HepG2 (cell line): ENCODE results near the gene MEAF6. TPM values are rescaled to one million over a fixed set of nuclear protein-coding genes. Genes with fewer than 3 reads are reported as not detected.
A peak's percentile ranks its signal among the peaks of the same experiment; 100 is the strongest.

Experiments used
- ATF4 ChIP-seq, 2 experiments: fragments of 450-650 bp in 1 of 2; sonication (generic) in 1 of 2; formaldehyde crosslinking; IDR thresholded peaks; 2 replicates each; pipeline versions ENCODE4 v1.5.0 to v1.8.0; 2020 to 2022; ENCODE audit warnings: mild to moderate bottlenecking in 1 of 2, missing genetic modification reagents in 1 of 2
- ELF3 ChIP-seq: IDR thresholded peaks from 2 replicates; pipeline ENCODE4 v1.6.1; 2016; ENCODE audit warnings: missing genetic modification reagents, missing compliant biosample characterization
- HDAC1 ChIP-seq: sonication (generic); formaldehyde crosslinking; IDR thresholded peaks from 2 replicates; pipeline ENCODE4 v1.5.1; 2020; ENCODE audit warnings: mild to moderate bottlenecking, missing genetic modification reagents
- KIAA2018 ChIP-seq: sonication (generic); formaldehyde crosslinking; IDR thresholded peaks from 2 replicates; pipeline ENCODE4 v1.5.0; 2020; ENCODE audit warnings: mild to moderate bottlenecking, missing genetic modification reagents, borderline replicate concordance
- KMT2A ChIP-seq: sonication (generic); formaldehyde crosslinking; IDR thresholded peaks from 2 replicates; pipeline ENCODE4 v1.4.0; 2020; ENCODE audit warnings: missing genetic modification reagents
- NR1H2 ChIP-seq: sonication (generic); formaldehyde crosslinking; IDR thresholded peaks from 2 replicates; pipeline ENCODE4 v1.8.1; 2022; ENCODE audit warnings: low read depth, missing genetic modification reagents, borderline replicate concordance
- RARA ChIP-seq: IDR thresholded peaks from 2 replicates; pipeline ENCODE4 v1.6.1; 2016; ENCODE audit warnings: missing genetic modification reagents, missing compliant biosample characterization
- ZFAT ChIP-seq: sonication (generic); formaldehyde crosslinking; conservative IDR thresholded peaks from 2 replicates; pipeline ENCODE4 v1.8.1; 2023; ENCODE audit warnings: missing genetic modification reagents, inconsistent platforms
- ZKSCAN8 ChIP-seq: IDR thresholded peaks from 2 replicates; pipeline ENCODE4 v1.6.1; 2016; ENCODE audit warnings: borderline replicate concordance, missing genetic modification reagents, missing compliant biosample characterization
- ZNF468 ChIP-seq: sonication (generic); formaldehyde crosslinking; IDR thresholded peaks from 2 replicates; pipeline ENCODE4 v1.8.0; 2022; ENCODE audit warnings: mild to moderate bottlenecking, moderate library complexity, missing genetic modification reagents
- ZNF550 ChIP-seq: sonication (generic); formaldehyde crosslinking; IDR thresholded peaks from 2 replicates; pipeline ENCODE4 v1.4.0; 2020; ENCODE audit warnings: mild to moderate bottlenecking, missing genetic modification reagents, borderline replicate concordance
- ZNF672 ChIP-seq: sonication (generic); formaldehyde crosslinking; IDR thresholded peaks from 2 replicates; pipeline ENCODE4 v1.8.1; 2022; ENCODE audit warnings: missing genetic modification reagents
- ZNF747 ChIP-seq: sonication (generic); formaldehyde crosslinking; IDR thresholded peaks from 2 replicates; pipeline ENCODE4 v1.8.1; 2023; ENCODE audit warnings: missing genetic modification reagents, mild to moderate bottlenecking, borderline replicate concordance
- ZXDC ChIP-seq: sonication (generic); formaldehyde crosslinking; IDR thresholded peaks from 2 replicates; pipeline ENCODE4 v1.5.0; 2020; ENCODE audit warnings: mild to moderate bottlenecking, missing genetic modification reagents
- polyA plus RNA-seq, 8 experiments: library from polyadenylated mRNA; depleted of rRNA in 3 of 8; stranded (reverse) in 7 of 8; unstranded in 1 of 8; fragments of >200 nt; fragmentation: Illumina TruSeq in 4 of 8; extraction: Trizol in 4 of 8; gene quantifications; 2 replicates each; pipeline versions ENCODE4 v1.2.1 to v1.2.3, GENCODE V29; 2011 to 2016; ENCODE audit warnings: low read depth in 4 of 8, missing spikeins in 1 of 8, mixed read lengths in 1 of 8; ENCODE audit not compliant: insufficient read depth in 1 of 8
- total RNA-seq, 5 experiments: library from RNA; depleted of rRNA; stranded (reverse); fragments of >200 nt; fragmentation: Illumina TruSeq; extraction: Trizol; gene quantifications; 2 replicates each; pipeline ENCODE4 v1.2.3, GENCODE V29; 2016; ENCODE audit warnings: low read depth in 1 of 5
- TF ChIP-seq, protein P1 (sequence below): IDR thresholded peaks from 2 replicates; pipeline ENCODE4 v1.6.1; 2012; ENCODE audit warnings: inconsistent platforms

The MEAF6 gene
- total and polyA plus RNA-seq, 2 of the 13 experiments (the other 11 are each of a cell fraction or from before 2014, with no cell fraction given) = 29.5 to 45.6 TPM

GRCh38 chr1:37474046-37474696 is 40.4 kb downstream of the MEAF6 start, which contains the start of gene ZC3H12A (continued):
- TF ChIP-seq RARA (CRISPR knock-in tag) = no peak; the same call in 1 of the 2 replicates
- no peak for TF ChIP-seq ZXDC (CRISPR knock-in tag)
- peak; percentile 68; the same call in 1 of the 2 replicates for TF ChIP-seq KMT2A (CRISPR knock-in tag)
- TF ChIP-seq ZNF747 = no peak
- no peak for TF ChIP-seq ATF4 (CRISPR knock-in tag; IDR thresholded peaks at IDR 0.05)
- no peak for TF ChIP-seq ZNF468 (CRISPR knock-in tag)
- no peak for TF ChIP-seq KIAA2018 (CRISPR knock-in tag)
- TF ChIP-seq ZNF550 (CRISPR knock-in tag) = no peak
- TF ChIP-seq, protein P1, sequence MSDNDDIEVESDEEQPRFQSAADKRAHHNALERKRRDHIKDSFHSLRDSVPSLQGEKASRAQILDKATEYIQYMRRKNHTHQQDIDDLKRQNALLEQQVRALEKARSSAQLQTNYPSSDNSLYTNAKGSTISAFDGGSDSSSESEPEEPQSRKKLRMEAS = peak; percentile 67
- TF ChIP-seq ZNF672 = no peak
- no peak for TF ChIP-seq ZFAT (CRISPR knock-in tag)
- TF ChIP-seq HDAC1 (CRISPR knock-in tag) = 0 out of 2 replicates have a peak, but pooled peaks have one; percentile 24
- TF ChIP-seq NR1H2 (CRISPR knock-in tag) = no peak
- peak; percentile 84; the same call in 1 of the 2 replicates for TF ChIP-seq ELF3 (CRISPR knock-in tag)
- TF ChIP-seq ZKSCAN8 (CRISPR knock-in tag) = no peak
